ENCODE results near the gene TOP3A. TPM values are rescaled to one million over a fixed set of nuclear protein-coding genes. Genes with fewer than 3 reads are reported as not detected.

Gene TOP3A
- total and polyA plus RNA-seq, 2 of the 13 experiments (the other 11 are each of a cell fraction or from before 2014, with no cell fraction given): 16.9 to 36.8 TPM

GRCh38 chr17:18258356-18259038, 56.3 kb downstream of the TOP3A start, which contains the start of gene FLII (continued):
- TF ChIP-seq FOXK1 (CRISPR knock-in tag; IDR thresholded peaks at IDR 0.05; ENCODE audit: borderline replicate concordance, low read depth): no peak
- no peak for TF ChIP-seq ZFP41 (CRISPR knock-in tag; IDR thresholded peaks at IDR 0.05; ENCODE audit: borderline replicate concordance)
- peak; percentile 25; the same call in 1 of the 2 replicates for TF ChIP-seq MED13 (CRISPR knock-in tag; IDR thresholded peaks at IDR 0.05)
- 0 out of 2 replicates have a peak, but pooled peaks have one; percentile 49 for TF ChIP-seq ESRRA (CRISPR knock-in tag; IDR thresholded peaks at IDR 0.05; ENCODE audit: low read depth)
- no peak for TF ChIP-seq ZNF512 (CRISPR knock-in tag; IDR thresholded peaks at IDR 0.05)
- TF ChIP-seq, protein P1, sequence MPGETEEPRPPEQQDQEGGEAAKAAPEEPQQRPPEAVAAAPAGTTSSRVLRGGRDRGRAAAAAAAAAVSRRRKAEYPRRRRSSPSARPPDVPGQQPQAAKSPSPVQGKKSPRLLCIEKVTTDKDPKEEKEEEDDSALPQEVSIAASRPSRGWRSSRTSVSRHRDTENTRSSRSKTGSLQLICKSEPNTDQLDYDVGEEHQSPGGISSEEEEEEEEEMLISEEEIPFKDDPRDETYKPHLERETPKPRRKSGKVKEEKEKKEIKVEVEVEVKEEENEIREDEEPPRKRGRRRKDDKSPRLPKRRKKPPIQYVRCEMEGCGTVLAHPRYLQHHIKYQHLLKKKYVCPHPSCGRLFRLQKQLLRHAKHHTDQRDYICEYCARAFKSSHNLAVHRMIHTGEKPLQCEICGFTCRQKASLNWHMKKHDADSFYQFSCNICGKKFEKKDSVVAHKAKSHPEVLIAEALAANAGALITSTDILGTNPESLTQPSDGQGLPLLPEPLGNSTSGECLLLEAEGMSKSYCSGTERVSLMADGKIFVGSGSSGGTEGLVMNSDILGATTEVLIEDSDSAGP (CRISPR knock-in tag; IDR thresholded peaks at IDR 0.05; ENCODE audit: borderline replicate concordance): peak; percentile 96
- peak; percentile 65; the same call in 1 of the 2 replicates for TF ChIP-seq TAF1 (CRISPR knock-in tag; IDR thresholded peaks at IDR 0.05)
- TF ChIP-seq, protein P2, sequence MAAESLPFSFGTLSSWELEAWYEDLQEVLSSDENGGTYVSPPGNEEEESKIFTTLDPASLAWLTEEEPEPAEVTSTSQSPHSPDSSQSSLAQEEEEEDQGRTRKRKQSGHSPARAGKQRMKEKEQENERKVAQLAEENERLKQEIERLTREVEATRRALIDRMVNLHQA (CRISPR knock-in tag; IDR thresholded peaks at IDR 0.05): no peak
- TF ChIP-seq KMT2A (CRISPR knock-in tag; IDR thresholded peaks at IDR 0.05): no peak; the same call in 1 of the 2 replicates
- peak in 1 of 2 experiments; percentile 81; a peak in 2 of 4 replicates for TF ChIP-seq POLR2A (IDR thresholded peaks at IDR 0.05; ENCODE audit: insufficient read depth in 1 of 2, low read depth in 2 of 2, low read length in 2 of 2)
- peak; percentile 80 for TF ChIP-seq AGO2 (optimal IDR thresholded peaks at IDR 0.05; ENCODE audit: low read depth, low read length)
- TF ChIP-seq CBFB (CRISPR knock-in tag; IDR thresholded peaks at IDR 0.05): peak; percentile 54; the same call in 1 of the 2 replicates
- TF ChIP-seq SIN3A (IDR thresholded peaks at IDR 0.05; ENCODE audit: borderline replicate concordance, low read depth, low read length): 0 out of 2 replicates have a peak, but pooled peaks have one; percentile 40
- TF ChIP-seq ZNF138 (CRISPR knock-in tag; IDR thresholded peaks at IDR 0.05; ENCODE audit: low read depth): no peak
- 0 out of 2 replicates have a peak, but pooled peaks have one; percentile 27 for TF ChIP-seq ZNF460 (CRISPR knock-in tag; IDR thresholded peaks at IDR 0.05; ENCODE audit: borderline replicate concordance)
- 0 out of 2 replicates have a peak, but pooled peaks have one; percentile 18 for TF ChIP-seq PREB (CRISPR knock-in tag; IDR thresholded peaks at IDR 0.05)
- peak; percentile 82; the same call in 1 of the 2 replicates for TF ChIP-seq KLF12 (CRISPR knock-in tag; IDR thresholded peaks at IDR 0.05; ENCODE audit: borderline replicate concordance)
- TF ChIP-seq EEA1 (CRISPR knock-in tag; IDR thresholded peaks at IDR 0.05; ENCODE audit: borderline replicate concordance): no peak

Measured in HepG2 (cell line).